AG04450 (cell line): ENCODE data around the gene DCST2. TPM values are rescaled to one million over a fixed set of nuclear protein-coding genes. Genes with fewer than 3 reads are reported as not detected.

Experiments used
- CTCF ChIA-PET: fragments of 300-600, 350-600 bp; formaldehyde crosslinking; extraction: SDS; loops from one replicate; lab custom pipeline; 2022; ENCODE audit warnings: antibody characterized with exemption, inconsistent platforms; lab: Charles Lee
- POLR2A ChIA-PET: fragments of 350-600 bp; formaldehyde crosslinking; extraction: SDS; loops from one replicate; lab custom pipeline; 2021; ENCODE audit warnings: antibody characterized with exemption, inconsistent platforms; lab: Yijun Ruan, JAX
- DNase-seq: peaks from one replicate; pipeline ENCODE4 v3.0.0-alpha.2; 2011; ENCODE audit warnings: low read depth, low spot score
- H3K27ac ChIP-seq: one replicate; pipeline ENCODE4 v1.5.1; 2012; ENCODE audit warnings: low read depth, low read length, control low read depth
- H3K27me3 ChIP-seq: one replicate; pipeline ENCODE4 v1.6.0; 2012; ENCODE audit warnings: low read length; ENCODE audit not compliant: control insufficient read depth, insufficient read depth
- H3K4me3 ChIP-seq: 2 replicates; pipeline ENCODE4 v1.5.1; 2011; ENCODE audit warnings: mild to moderate bottlenecking, low read depth, low read length, control low read depth
- H3K9me3 ChIP-seq: 2 replicates; pipeline ENCODE4 v1.5.1; 2012; ENCODE audit warnings: low read length; ENCODE audit not compliant: control insufficient read depth, insufficient read depth
- polyA plus RNA-seq: library from polyadenylated mRNA; depleted of rRNA; stranded (reverse); fragments of >200 nt; gene quantifications from 2 replicates; pipeline ENCODE4 v1.2.3, GENCODE V29; 2011
- TF ChIP-seq, protein P1 (sequence below): IDR thresholded peaks from 2 replicates; pipeline ENCODE4 v1.5.1; 2011; ENCODE audit warnings: low read depth, low read length, control low read depth, inconsistent platforms

DCST2 gene
- polyA plus RNA-seq, 1 experiment = 0.07 TPM

DNA sequence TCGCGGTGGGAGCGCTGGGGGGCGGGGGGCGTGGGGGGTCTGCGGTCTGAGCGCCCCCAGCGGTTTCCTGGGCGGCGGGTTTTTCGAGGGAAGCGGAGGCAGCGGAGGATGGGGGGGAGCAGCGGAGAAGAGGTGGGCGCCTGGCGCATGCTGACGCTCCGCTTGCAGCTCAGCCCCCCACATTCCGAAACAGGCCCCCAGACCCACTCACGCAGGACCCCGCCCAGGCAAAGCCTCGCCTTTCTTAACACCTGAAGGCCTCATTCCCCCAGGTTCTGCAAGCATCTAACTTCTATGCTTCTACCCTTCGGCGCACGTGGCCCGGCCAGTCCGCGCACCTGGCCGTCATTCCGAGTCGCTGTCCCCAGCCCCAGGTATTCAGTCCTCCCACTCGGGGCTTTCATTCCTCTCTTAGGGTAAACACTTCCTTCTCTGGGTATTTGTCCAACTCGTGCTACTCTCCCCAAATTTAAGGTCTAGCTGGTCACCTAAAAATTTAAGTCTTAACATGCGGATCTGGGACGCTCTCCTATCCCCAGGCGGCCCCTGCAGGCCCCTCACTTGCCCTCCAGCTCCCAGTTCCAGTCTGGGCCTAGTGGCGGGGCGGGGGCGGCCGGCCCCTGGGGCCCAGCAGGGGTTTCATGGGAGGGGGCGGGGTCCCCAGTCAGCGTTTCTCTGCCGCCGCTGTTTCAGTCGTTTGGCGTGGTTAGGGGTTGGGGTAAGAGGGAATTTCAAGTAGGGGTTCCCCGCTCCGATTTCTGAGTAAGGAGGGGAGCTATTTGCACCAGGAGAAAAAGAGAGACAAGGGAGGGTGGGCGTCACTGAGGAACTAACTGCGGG lies 33.8 kb downstream of the DCST2 start:
- peak overlapping the region; percentile 39 for H3K27ac ChIP-seq
- H3K27me3 ChIP-seq = no peaks in the 10 kb centered on the region
- ChIA-PET CTCF (interaction anchor here (0.5 to 2.5 kb wide), 20 partner anchors 8 to 440 kb away, joined by 3 to 20 read pairs (median 5); partner anchors contain the start of genes FLAD1, PBXIP1, PYGO2 and SHC1), POLR2A (interaction anchor here (2.0 to 2.7 kb wide), 2 partner anchors 29 to 39 kb away, joined by 4 to 15 read pairs; partner anchors contain the start of gene SHC1)
- TF ChIP-seq, protein P1, sequence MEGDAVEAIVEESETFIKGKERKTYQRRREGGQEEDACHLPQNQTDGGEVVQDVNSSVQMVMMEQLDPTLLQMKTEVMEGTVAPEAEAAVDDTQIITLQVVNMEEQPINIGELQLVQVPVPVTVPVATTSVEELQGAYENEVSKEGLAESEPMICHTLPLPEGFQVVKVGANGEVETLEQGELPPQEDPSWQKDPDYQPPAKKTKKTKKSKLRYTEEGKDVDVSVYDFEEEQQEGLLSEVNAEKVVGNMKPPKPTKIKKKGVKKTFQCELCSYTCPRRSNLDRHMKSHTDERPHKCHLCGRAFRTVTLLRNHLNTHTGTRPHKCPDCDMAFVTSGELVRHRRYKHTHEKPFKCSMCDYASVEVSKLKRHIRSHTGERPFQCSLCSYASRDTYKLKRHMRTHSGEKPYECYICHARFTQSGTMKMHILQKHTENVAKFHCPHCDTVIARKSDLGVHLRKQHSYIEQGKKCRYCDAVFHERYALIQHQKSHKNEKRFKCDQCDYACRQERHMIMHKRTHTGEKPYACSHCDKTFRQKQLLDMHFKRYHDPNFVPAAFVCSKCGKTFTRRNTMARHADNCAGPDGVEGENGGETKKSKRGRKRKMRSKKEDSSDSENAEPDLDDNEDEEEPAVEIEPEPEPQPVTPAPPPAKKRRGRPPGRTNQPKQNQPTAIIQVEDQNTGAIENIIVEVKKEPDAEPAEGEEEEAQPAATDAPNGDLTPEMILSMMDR = no peak
- H3K9me3 ChIP-seq = no peaks in the 10 kb centered on the region; the same call in 1 of the 2 replicates
- peak overlapping the region; percentile 76 for H3K4me3 ChIP-seq
- DNase-seq = no peak

DNA sequence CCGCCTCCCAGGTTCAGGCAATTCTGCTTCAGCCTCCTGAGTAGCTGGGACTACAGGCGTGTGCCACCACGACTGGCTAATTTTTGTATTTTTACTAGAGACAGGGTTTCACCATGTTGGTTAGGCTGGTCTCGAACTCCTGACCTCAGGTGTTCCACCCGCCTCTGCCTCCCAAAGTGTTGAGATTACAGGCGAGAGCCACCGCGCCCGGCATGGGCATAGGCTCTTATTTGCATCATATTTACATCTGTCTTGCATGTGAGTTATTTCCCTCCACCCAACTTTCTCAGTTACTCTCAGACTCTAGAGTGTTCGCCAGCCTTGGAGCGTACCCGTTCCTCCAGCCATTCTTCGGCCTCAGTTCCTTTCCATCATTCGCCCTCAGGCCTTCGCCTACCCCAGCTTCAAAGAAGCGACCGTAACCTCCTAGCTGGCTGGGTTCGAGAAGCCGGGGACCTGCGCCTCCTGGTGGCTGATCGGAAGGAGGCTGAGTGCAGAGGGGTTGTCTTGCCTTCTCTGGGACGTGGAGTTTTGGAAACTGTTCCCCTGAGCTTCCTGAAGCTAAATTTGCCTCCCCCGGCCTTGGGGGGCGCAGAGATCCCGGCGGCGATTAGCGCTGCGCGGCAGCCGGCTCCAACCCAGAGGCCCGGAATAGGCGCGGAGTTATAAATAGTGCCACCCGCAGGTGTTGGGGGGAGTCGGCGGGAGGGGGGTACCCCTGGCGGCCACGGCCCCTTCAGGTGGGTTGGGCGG lies 34.6 kb downstream of the DCST2 start:
- ChIA-PET POLR2A (interaction anchor here (2.0 to 2.7 kb wide), 2 partner anchors 28 to 38 kb away, joined by 4 to 15 read pairs; partner anchors contain the start of gene SHC1), CTCF (interaction anchor here (0.5 to 2.5 kb wide), 22 partner anchors 11 to 1485 kb away, joined by 3 to 20 read pairs (median 5); partner anchors contain the start of genes FLAD1, PBXIP1, PYGO2 and SHC1)
- TF ChIP-seq, protein P1 = peak; percentile 93
- Histone ChIP-seq H3K27ac (no peak overlapping the region), H3K9me3 (no peaks in the 10 kb centered on the region; the same call in 1 of the 2 replicates), H3K27me3 (no peaks in the 10 kb centered on the region), H3K4me3 (peak overlapping the region; percentile 43)
- no peak for DNase-seq

DNA sequence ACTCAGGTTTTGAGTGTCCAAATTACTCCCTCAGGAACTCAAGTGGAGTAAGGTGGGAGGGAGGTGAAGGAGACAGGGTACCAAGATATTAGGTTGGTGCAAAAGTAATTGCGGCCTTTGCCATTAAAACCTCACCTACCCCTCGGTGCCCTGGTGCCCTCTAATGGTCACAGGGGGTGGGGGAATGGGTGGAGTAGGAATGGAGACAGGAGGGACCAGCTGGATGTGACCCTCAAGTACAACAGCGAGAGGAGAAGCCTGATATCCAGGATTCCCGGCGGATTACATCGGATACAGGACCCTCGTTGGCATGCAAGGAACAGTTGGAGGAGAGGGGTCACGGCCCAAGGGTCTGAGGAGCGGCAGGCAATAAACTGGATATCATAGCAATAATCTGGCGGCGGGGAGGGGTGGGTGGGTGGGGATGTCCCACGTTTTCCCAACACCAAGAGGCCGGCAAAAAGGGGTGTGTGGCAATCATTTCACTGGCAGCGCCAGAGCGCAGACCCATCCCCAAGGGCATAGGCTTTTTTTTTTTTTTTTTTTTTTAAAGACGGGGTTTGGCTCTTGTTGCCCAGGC lies 35.3 kb downstream of the DCST2 start:
- H3K9me3 ChIP-seq = no peaks in the 10 kb centered on the region; the same call in 1 of the 2 replicates
- DNase-seq = no peak
- CTCF ChIA-PET = interaction anchor here (0.6 to 2.5 kb wide), 18 partner anchors 10 to 1485 kb away, joined by 3 to 20 read pairs (median 6); partner anchors contain the start of genes FLAD1, PBXIP1, PYGO2 and SHC1
- TF ChIP-seq, protein P1 = no peak
- no peak overlapping the region for H3K4me3 ChIP-seq
- H3K27me3 ChIP-seq = no peaks in the 10 kb centered on the region
- no peak overlapping the region for H3K27ac ChIP-seq
- POLR2A ChIA-PET = interaction anchor here (2.7 kb wide), 1 partner anchor 27 kb away, joined by 15 read pairs; the partner anchor contains the start of gene SHC1

DNA sequence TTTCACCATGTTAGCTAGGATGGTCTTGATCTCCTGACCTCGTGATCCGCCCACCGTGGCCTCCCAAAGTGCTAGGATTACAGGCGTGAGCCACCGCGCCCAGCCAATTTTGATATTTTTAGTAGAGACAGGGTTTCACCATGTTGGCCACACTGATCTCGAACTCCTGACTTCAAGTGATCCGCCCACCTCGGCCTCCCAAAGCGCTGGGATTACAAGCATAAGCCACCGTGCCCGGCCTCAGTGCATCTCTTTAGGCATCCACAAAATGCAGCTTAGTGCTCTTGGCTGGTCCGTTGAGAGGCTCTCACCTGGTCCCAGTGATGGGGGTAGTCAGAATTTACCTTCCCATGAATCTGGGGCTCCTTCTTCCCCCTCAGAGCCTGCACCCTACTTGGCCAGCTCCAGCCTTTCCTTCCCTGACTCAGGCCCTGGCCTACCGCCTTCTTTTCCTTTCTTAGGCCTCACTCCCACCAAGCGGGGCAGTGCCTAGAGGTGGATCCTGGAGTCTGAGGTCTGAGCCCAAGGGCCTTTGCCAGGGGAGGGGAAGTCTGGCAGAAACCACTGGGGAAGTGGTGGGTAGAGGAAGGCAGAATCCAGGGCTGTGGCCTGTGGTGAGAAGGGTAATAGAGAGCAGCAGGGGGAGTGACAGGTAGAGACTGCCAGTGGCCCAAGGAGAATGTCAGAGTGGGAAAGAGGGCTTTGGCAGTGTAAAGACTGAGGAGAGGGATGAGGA lies 36.4 kb downstream of the DCST2 start:
- Histone ChIP-seq H3K9me3 (no peaks in the 10 kb centered on the region; the same call in 1 of the 2 replicates), H3K27ac (no peak overlapping the region), H3K4me3 (no peak overlapping the region), H3K27me3 (no peaks in the 10 kb centered on the region)
- no peak for DNase-seq
- POLR2A ChIA-PET = interaction anchor here (0.7 to 1.0 kb wide), 4 partner anchors 27 to 119 kb away, joined by 3 to 7 read pairs (median 3); partner anchors contain the start of gene PYGO2
- CTCF ChIA-PET = interaction anchor here (0.8 to 3.2 kb wide), 5 partner anchors 13 to 61 kb away, joined by 4 to 27 read pairs (median 6); partner anchors contain the start of gene FLAD1
- TF ChIP-seq, protein P1 = no peak
